ENCODE data around the gene BCAR3.
"Not testable (repeated sequence)": the region's sequence is repeated elsewhere in the genome, so short reads cannot be mapped to it uniquely, and the experiment has no call there.

BCAR3 gene

GRCh38 chr1:93705892-93706500 is 24.4 kb upstream of the BCAR3 start:
- no peak for DNase-seq

GRCh38 chr1:93704052-93704451 is 22.4 kb upstream of the BCAR3 start:
- peak; percentile 9 to 37 for DNase-seq

- DNase-seq = no peak
These were observed 22.0 kb upstream of the BCAR3 start for GRCh38 chr1:93703643-93704042.

- no peak for DNase-seq
These were observed 21.2 kb upstream of the BCAR3 start for GRCh38 chr1:93702828-93703183.

- no peak for DNase-seq
These were observed 20.6 kb upstream of the BCAR3 start for GRCh38 chr1:93702111-93702827.

GRCh38 chr1:93701629-93702028 is 20.0 kb upstream of the BCAR3 start:
- no peak for DNase-seq

- no peak for DNase-seq
These were observed 19.2 kb upstream of the BCAR3 start for GRCh38 chr1:93700532-93701469.

GRCh38 chr1:93699503-93700168 is 18.0 kb upstream of the BCAR3 start:
- no peak for DNase-seq

GRCh38 chr1:93699049-93699384 is 17.4 kb upstream of the BCAR3 start:
- DNase-seq = no peak

GRCh38 chr1:93698329-93699048 is 16.9 kb upstream of the BCAR3 start:
- no peak for DNase-seq

GRCh38 chr1:93697566-93697965 is 15.9 kb upstream of the BCAR3 start:
- DNase-seq = not testable (repeated sequence)

- DNase-seq = no peak
These were observed 13.9 kb upstream of the BCAR3 start for GRCh38 chr1:93695411-93696005.

- no peak for DNase-seq
These were observed 13.2 kb upstream of the BCAR3 start for GRCh38 chr1:93694819-93695218.

GRCh38 chr1:93694039-93694438 is 12.4 kb upstream of the BCAR3 start:
- DNase-seq = no peak

- peak; percentile 10 to 41 for DNase-seq
These were observed 11.4 kb upstream of the BCAR3 start for GRCh38 chr1:93692983-93693591.

- no peak for DNase-seq
These were observed 10.8 kb upstream of the BCAR3 start for GRCh38 chr1:93692451-93692861.

GRCh38 chr1:93692026-93692425 is 10.4 kb upstream of the BCAR3 start:
- DNase-seq = no peak

- no peak for DNase-seq
These were observed 9.5 kb upstream of the BCAR3 start for GRCh38 chr1:93690921-93691789.

GRCh38 chr1:93690341-93690740 is 8.7 kb upstream of the BCAR3 start:
- no peak for DNase-seq

GRCh38 chr1:93689521-93690223 is 8.0 kb upstream of the BCAR3 start:
- no peak for DNase-seq
